Thyroid gland (tissue), 4 donors: ENCODE results near the gene GLYR1.

Experiments
- CTCF ChIP-seq, 6 experiments: fragments of 200-600 bp in 3 of 6; fragments of 450-650 bp in 3 of 6; sonication (generic) in 3 of 6; IDR thresholded peaks; one replicate each; pipeline ENCODE4 v1.5.1; 2016 to 2019; ENCODE audit warnings: antibody characterized with exemption in 6 of 6, mild to moderate bottlenecking in 2 of 6, inconsistent platforms in 1 of 6, moderate library complexity in 1 of 6
- POLR2A ChIP-seq, 2 donors: fragments of 450-650 bp; IDR thresholded peaks; one replicate each; pipeline ENCODE4 v1.6.1; 2017; ENCODE audit warnings: antibody characterized with exemption in 2 of 2, mild to moderate bottlenecking in 2 of 2, moderate library complexity in 1 of 2

- TF ChIP-seq CTCF (IDR thresholded peaks at IDR 0.05) (no peak), POLR2A (IDR thresholded peaks at IDR 0.05) (no peak)
Measured at GRCh38 chr16:4859900-4860255, 12.8 kb upstream of the GLYR1 start.
